GM10266 (cell line): ENCODE results near the gene NCBP1.

Experiments used
- DNase-seq: peaks from one replicate; pipeline ENCODE4 v3.0.0; 2012; ENCODE audit errors: extremely low spot score
- CTCF ChIP-seq: IDR thresholded peaks from 2 replicates; pipeline ENCODE4 v1.5.1; 2012; ENCODE audit warnings: mild to moderate bottlenecking, low read depth; ENCODE audit not compliant: control insufficient read depth, insufficient read depth; ENCODE audit errors: missing control alignments

The NCBP1 gene

GRCh38 chr9:97722331-97722730, 88.7 kb downstream of the NCBP1 start:
- no peak for TF ChIP-seq CTCF
- DNase-seq = no peak
